Measurements from ENCODE around the gene SLC25A41. TPM values are rescaled to one million over a fixed set of nuclear protein-coding genes. Genes with fewer than 3 reads are reported as not detected.

The SLC25A41 gene
- total and polyA plus RNA-seq, 2 of the 8 experiments (the other 6 are each of a cell fraction or from before 2014, with no cell fraction given) = 0.50 TPM; not detected in 1

GRCh38 chr19:6478815-6479214, 45.3 kb upstream of the SLC25A41 start:
- H3K79me1 ChIP-seq (ENCODE audit: low read depth, low read length) = no peaks in the 10 kb centered on the region
- WGBS, 2 experiments (ENCODE audit: extremely low coverage in 1 of 2, insufficient coverage in 1 of 2, insufficient read length in 1 of 2, insufficient replicate concordance in 2 of 2, low coverage in 1 of 2, low lambda C conversion rate in 2 of 2, missing lambda C conversion rate in 1 of 2) = 89% methylated on average over 13 of the region's 13 CpGs; no CpG with 5 or more reads in 1 of the 2 experiments
- H3K23me2 ChIP-seq (ENCODE audit: low read depth, low read length) = peaks cover 16% of the 10 kb centered on the region
- H3K9ac ChIP-seq (replicated peaks in 1 of 4; ENCODE audit: extremely low read depth in 1 of 4, low read depth in 3 of 4, low read length in 3 of 4) = no peak overlapping the region
- no peak overlapping the region for H4K91ac ChIP-seq (replicated peaks; ENCODE audit: insufficient read length, low read length)
- no peak overlapping the region for H2AK5ac ChIP-seq (ENCODE audit: low read depth, low read length)
- POLR2A ChIA-PET (ENCODE audit: partially characterized antibody) = no interaction called here
- H3K23ac ChIP-seq (ENCODE audit: insufficient read length) = no peak overlapping the region
- H4K8ac ChIP-seq (ENCODE audit: extremely low read depth, insufficient read depth, low read length) = no peak overlapping the region; the same call in 1 of the 2 replicates
- H3K18ac ChIP-seq (ENCODE audit: extremely low read depth, low read length) = no peak overlapping the region
- H2AFZ ChIP-seq (ENCODE audit: low read length) = no peak overlapping the region
- H3K56ac ChIP-seq (replicated peaks; ENCODE audit: insufficient read length, low read depth, low read length) = no peak overlapping the region
- peaks cover 0 to 3% of the 10 kb centered on the region in 2 experiments for H4K20me1 ChIP-seq (replicated peaks in 1 of 2; ENCODE audit: control insufficient read depth in 1 of 2, insufficient read depth in 2 of 2, low read length in 2 of 2)
- H3K4me2 ChIP-seq (ENCODE audit: insufficient read depth in 1 of 2, low read depth in 2 of 2, low read length in 2 of 2) = no peak overlapping the region
- H2BK20ac ChIP-seq (ENCODE audit: low read length) = no peak overlapping the region
- peaks cover 0 to 16% (median 9%) of the 10 kb centered on the region in 4 experiments; a peak in 6 of 7 replicates for H3K27me3 ChIP-seq (replicated peaks in 1 of 4; ENCODE audit: control insufficient read depth in 3 of 4, extremely low read depth in 1 of 4, insufficient read depth in 3 of 4, low read length in 3 of 4)
- H2BK120ac ChIP-seq (replicated peaks; ENCODE audit: low read depth, low read length) = no peak overlapping the region
- no peak overlapping the region for H2BK5ac ChIP-seq (ENCODE audit: low read depth, low read length)
- DNase-seq (ENCODE audit: low read depth in 1 of 2, low spot score in 2 of 2) = no peak
- no peaks in the 10 kb centered on the region for H3K79me2 ChIP-seq (ENCODE audit: control insufficient read depth in 1 of 2, insufficient read depth in 2 of 2, low read length in 2 of 2)
- no peak overlapping the region for H3K4me3 ChIP-seq (ENCODE audit: extremely low read depth in 1 of 4, insufficient read depth in 2 of 4, low read depth in 3 of 4, low read length in 4 of 4)
- H3K36me3 ChIP-seq (ENCODE audit: control insufficient read depth in 2 of 4, insufficient read depth in 4 of 4, low read length in 3 of 4) = no peaks in the 10 kb centered on the region
- no peak for FAIRE-seq
- TF ChIP-seq CBX8 (IDR thresholded peaks at IDR 0.05; ENCODE audit: borderline replicate concordance, low read depth, low read length) (no peak), NRF1 (IDR thresholded peaks at IDR 0.05; ENCODE audit: low read depth, low read length) (no peak), TEAD4 (IDR thresholded peaks at IDR 0.05; ENCODE audit: low read depth, low read length) (no peak), FOSL1 (IDR thresholded peaks at IDR 0.05; ENCODE audit: insufficient read depth, low read depth, low read length) (no peak), JUND (IDR thresholded peaks at IDR 0.05; ENCODE audit: low read length) (no peak), HDAC6 (IDR thresholded peaks at IDR 0.05; ENCODE audit: low read depth, low read length) (no peak), BACH1 (IDR thresholded peaks at IDR 0.05; ENCODE audit: low read length) (no peak), ZNF274 (IDR thresholded peaks at IDR 0.05; ENCODE audit: borderline replicate concordance, extremely low read depth, low read length) (no peak), SRF (IDR thresholded peaks at IDR 0.05; ENCODE audit: low read depth, low read length) (no peak)
- H2BK12ac ChIP-seq (ENCODE audit: low read depth, low read length) = no peak overlapping the region
- H2BK15ac ChIP-seq (ENCODE audit: low read length) = peak overlapping the region; percentile 61; the same call in 1 of the 2 replicates
- H3K27ac ChIP-seq (ENCODE audit: low read depth, low read length) = no peak overlapping the region
- CTCF ChIA-PET (ENCODE audit: partially characterized antibody) = interaction anchor here (0.7 to 1.1 kb wide), 3 partner anchors 25 to 406 kb away, joined by 3 to 4 read pairs (median 3); no protein-coding TSS in a partner anchor
- H3K4me1 ChIP-seq (replicated peaks in 1 of 4; ENCODE audit: control insufficient read depth in 3 of 4, insufficient read depth in 4 of 4, low read length in 3 of 4) = peaks cover 0 to 12% (median 9%) of the 10 kb centered on the region in 4 experiments; a peak in 5 of 7 replicates
- no peaks in the 10 kb centered on the region for H3K9me3 ChIP-seq (ENCODE audit: insufficient read depth in 2 of 2, low read depth in 1 of 2, low read length in 1 of 2)
- no peak overlapping the region for H3K14ac ChIP-seq (ENCODE audit: insufficient read length)
- H4K5ac ChIP-seq (ENCODE audit: insufficient read length, low read depth, low read length) = no peak overlapping the region
- no peak overlapping the region for H3K4ac ChIP-seq (replicated peaks; ENCODE audit: insufficient read length, low read depth, low read length)

Measured in H1 (cell line).